Measurements from ENCODE around the gene EFCAB14. TPM values are rescaled to one million over a fixed set of nuclear protein-coding genes. Genes with fewer than 3 reads are reported as not detected.
A peak's percentile ranks its signal among the peaks of the same experiment; 100 is the strongest.

Gene EFCAB14
- total and polyA plus RNA-seq, 4 donors, result 20.8 to 132 (median 73.4) TPM

- Histone ChIP-seq H3K36me3 (ENCODE audit: control insufficient read depth in 4 of 4, insufficient read depth in 4 of 4, low read length in 4 of 4) (no peaks in the 10 kb centered on the region), H3K4me1 (ENCODE audit: control insufficient read depth in 5 of 5, insufficient read depth in 5 of 5, low read length in 5 of 5) (peaks cover 0 to 5% (median 0%) of the 10 kb centered on the region in 5 donors), H3K4me3 (no peak overlapping the region), H3K27me3 (ENCODE audit: control insufficient read depth in 3 of 3, insufficient read depth in 3 of 3, low read length in 2 of 3) (no peaks in the 10 kb centered on the region), H3K9me3 (ENCODE audit: control insufficient read depth in 4 of 4, insufficient read depth in 3 of 4, low read length in 3 of 4) (no peaks in the 10 kb centered on the region), H3K27ac (ENCODE audit: low read depth in 1 of 2, low read length in 1 of 2) (no peak overlapping the region), H3K9ac (ENCODE audit: insufficient read depth in 1 of 2, low read length in 2 of 2) (no peak overlapping the region)
- whole genome bisulfite sequencing, 2 donors, result 65 to 70% methylated on average over 3 of the region's 3 CpGs
- DNase-seq (no peak), ATAC-seq (ENCODE audit: insufficient read depth, low FRiP score) (no peak)
- no peak for TF ChIP-seq CTCF (IDR thresholded peaks at IDR 0.05; ENCODE audit: control extremely low read depth, extremely low read depth)
These were observed 6.8 kb upstream of the EFCAB14 start for GRCh38 chr1:46725736-46726108.

GRCh38 chr1:46724991-46725735 is 6.2 kb upstream of the EFCAB14 start:
- H3K4me3 ChIP-seq, result no peak overlapping the region
- peak; percentile 83 for ATAC-seq (ENCODE audit: insufficient read depth, low FRiP score)
- H3K9me3 ChIP-seq (ENCODE audit: control insufficient read depth in 4 of 4, insufficient read depth in 3 of 4, low read length in 3 of 4), result no peaks in the 10 kb centered on the region
- WGBS, 2 donors, result 17 to 21% methylated on average over 7 of the region's 7 CpGs
- no peak overlapping the region for H3K9ac ChIP-seq (ENCODE audit: insufficient read depth in 1 of 2, low read length in 2 of 2)
- H3K27me3 ChIP-seq (ENCODE audit: control insufficient read depth in 3 of 3, insufficient read depth in 3 of 3, low read length in 2 of 3), result no peaks in the 10 kb centered on the region
- no peak overlapping the region for H3K27ac ChIP-seq (ENCODE audit: low read depth in 1 of 2, low read length in 1 of 2)
- peaks cover 0 to 5% (median 0%) of the 10 kb centered on the region in 5 donors for H3K4me1 ChIP-seq (ENCODE audit: control insufficient read depth in 5 of 5, insufficient read depth in 5 of 5, low read length in 5 of 5)
- no peaks in the 10 kb centered on the region for H3K36me3 ChIP-seq (ENCODE audit: control insufficient read depth in 4 of 4, insufficient read depth in 4 of 4, low read length in 4 of 4)
- TF ChIP-seq CTCF (IDR thresholded peaks at IDR 0.05; ENCODE audit: control extremely low read depth, extremely low read depth), result peak; percentile 85
- DNase-seq, result peak; percentile 75 to 91 (median 80)

GRCh38 chr1:46723901-46724300 is 5.0 kb upstream of the EFCAB14 start:
- Histone ChIP-seq H3K27me3 (ENCODE audit: control insufficient read depth in 3 of 3, insufficient read depth in 3 of 3, low read length in 2 of 3) (no peaks in the 10 kb centered on the region), H3K4me1 (ENCODE audit: control insufficient read depth in 5 of 5, insufficient read depth in 5 of 5, low read length in 5 of 5) (peaks cover 0 to 6% (median 2%) of the 10 kb centered on the region in 5 donors), H3K27ac (ENCODE audit: low read depth in 1 of 2, low read length in 1 of 2) (no peak overlapping the region), H3K4me3 (no peak overlapping the region), H3K9ac (ENCODE audit: insufficient read depth in 1 of 2, low read length in 2 of 2) (no peak overlapping the region), H3K9me3 (ENCODE audit: control insufficient read depth in 4 of 4, insufficient read depth in 3 of 4, low read length in 3 of 4) (no peaks in the 10 kb centered on the region), H3K36me3 (ENCODE audit: control insufficient read depth in 4 of 4, insufficient read depth in 4 of 4, low read length in 4 of 4) (no peaks in the 10 kb centered on the region)
- no peak for ATAC-seq (ENCODE audit: insufficient read depth, low FRiP score)
- WGBS, 2 donors, result 68 to 73% methylated on average over 4 of the region's 4 CpGs
- peak in 2 of 3 donors; percentile 14 to 50 for DNase-seq
- TF ChIP-seq CTCF (IDR thresholded peaks at IDR 0.05; ENCODE audit: control extremely low read depth, extremely low read depth), result no peak
